ENCODE data around the gene TULP1.

Gene TULP1

GRCh38 chr6:35483893-35484645 is 28.6 kb downstream of the TULP1 start:
- no peak for DNase-seq (ENCODE audit: low read depth)

- no peak for DNase-seq (ENCODE audit: low read depth)
Measured at GRCh38 chr6:35483490-35483889, 29.2 kb downstream of the TULP1 start.

GRCh38 chr6:35483062-35483461 is 29.6 kb downstream of the TULP1 start:
- no peak for DNase-seq (ENCODE audit: low read depth)

GRCh38 chr6:35481226-35481625 is 31.5 kb downstream of the TULP1 start:
- DNase-seq (ENCODE audit: low read depth): no peak

- DNase-seq (ENCODE audit: low read depth): no peak
Measured at GRCh38 chr6:35480176-35480575, 32.5 kb downstream of the TULP1 start.

GRCh38 chr6:35478259-35478658 is 34.4 kb downstream of the TULP1 start:
- no peak for DNase-seq (ENCODE audit: low read depth)

- no peak for DNase-seq (ENCODE audit: low read depth)
Measured at GRCh38 chr6:35477551-35478179, 35.0 kb downstream of the TULP1 start.

GRCh38 chr6:35477028-35477427 is 35.7 kb downstream of the TULP1 start:
- DNase-seq (ENCODE audit: low read depth): no peak

- DNase-seq (ENCODE audit: low read depth): no peak
Measured at GRCh38 chr6:35476004-35476403, 36.7 kb downstream of the TULP1 start.

- DNase-seq (ENCODE audit: low read depth): no peak
Measured at GRCh38 chr6:35475573-35475972, 37.1 kb downstream of the TULP1 start.

GRCh38 chr6:35474942-35475570 is 37.6 kb downstream of the TULP1 start:
- no peak for DNase-seq (ENCODE audit: low read depth)

- no peak for DNase-seq (ENCODE audit: low read depth)
Measured at GRCh38 chr6:35474131-35474941, 38.4 kb downstream of the TULP1 start.

- no peak for DNase-seq (ENCODE audit: low read depth)
Measured at GRCh38 chr6:35473850-35474130, 38.9 kb downstream of the TULP1 start.

- no peak for DNase-seq (ENCODE audit: low read depth)
Measured at GRCh38 chr6:35473075-35473849, 39.4 kb downstream of the TULP1 start.

GRCh38 chr6:35471836-35472345 is 40.8 kb downstream of the TULP1 start:
- DNase-seq (ENCODE audit: low read depth): no peak

GRCh38 chr6:35470663-35471120 is 42.0 kb downstream of the TULP1 start:
- no peak for DNase-seq (ENCODE audit: low read depth)

- DNase-seq (ENCODE audit: low read depth): no peak
Measured at GRCh38 chr6:35469751-35470662, 42.7 kb downstream of the TULP1 start.

GRCh38 chr6:35468980-35469750 is 43.5 kb downstream of the TULP1 start:
- no peak for DNase-seq (ENCODE audit: low read depth)

- DNase-seq (ENCODE audit: low read depth): peak; percentile 91
Measured at GRCh38 chr6:35468181-35468979, 44.3 kb downstream of the TULP1 start, which contains the start of gene RPL10A. Gene RPL10A (plus strand): TSS chr6:35468401. CDS start chr6:35468435, 34 bp downstream.
